Astrocyte (in vitro differentiated cells and primary cell): ENCODE data around the gene TGDS. TPM values are rescaled to one million over a fixed set of nuclear protein-coding genes. Genes with fewer than 3 reads are reported as not detected.

Source experiments
- DNase-seq: peaks from one replicate; pipeline ENCODE4 v3.0.0-alpha.2; 2010; ENCODE audit warnings: low read depth
- FAIRE-seq: peaks from 2 replicates; lab custom pipeline; 2011; peaks lifted over from hg19 to GRCh38; lab: Jason Lieb, UNC
- H2AFZ ChIP-seq: 2 replicates; pipeline ENCODE4 v1.6.0; 2012; ENCODE audit warnings: low read depth, low read length, inconsistent platforms
- H3K27ac ChIP-seq: 2 replicates; pipeline ENCODE4 v1.5.1; 2011; ENCODE audit warnings: low read depth, low read length, inconsistent platforms
- H3K27me3 ChIP-seq: 2 replicates; pipeline ENCODE4 v1.6.0; 2011; ENCODE audit warnings: low read length, inconsistent platforms; ENCODE audit not compliant: insufficient read depth
- H3K36me3 ChIP-seq: 2 replicates; pipeline ENCODE4 v1.5.1; 2011; ENCODE audit warnings: low read length, inconsistent platforms; ENCODE audit not compliant: insufficient read depth
- H3K4me1 ChIP-seq: 2 replicates; pipeline ENCODE4 v1.5.1; 2011; ENCODE audit warnings: low read length, inconsistent platforms; ENCODE audit not compliant: insufficient read depth
- H3K4me2 ChIP-seq: 2 replicates; pipeline ENCODE4 v1.6.0; 2012; ENCODE audit warnings: low read length, inconsistent platforms
- H3K4me3 ChIP-seq: 2 replicates; pipeline ENCODE4 v1.5.1; 2011; ENCODE audit warnings: low read depth, mild to moderate bottlenecking, low read length, inconsistent platforms; ENCODE audit not compliant: insufficient read depth
- H3K79me2 ChIP-seq: 2 replicates; pipeline ENCODE4 v1.6.0; 2012; ENCODE audit warnings: mild to moderate bottlenecking, low read length, inconsistent platforms; ENCODE audit not compliant: insufficient read depth
- H3K9ac ChIP-seq: 2 replicates; pipeline ENCODE4 v1.6.0; 2012; ENCODE audit warnings: mild to moderate bottlenecking, low read length, inconsistent platforms
- H3K9me3 ChIP-seq: 2 replicates; pipeline ENCODE4 v1.5.1; 2012; ENCODE audit warnings: low read depth, mild to moderate bottlenecking, low read length, inconsistent platforms; ENCODE audit not compliant: insufficient read depth
- H4K20me1 ChIP-seq: 2 replicates; pipeline ENCODE4 v1.6.0; 2012; ENCODE audit warnings: low read length, inconsistent platforms; ENCODE audit not compliant: insufficient read depth
- H3K27ac Mint-ChIP-seq: one replicate; pipeline ENCODE4 v1.8.0; 2021; ENCODE audit warnings: mild to moderate bottlenecking, mixed read lengths; ENCODE audit not compliant: unreplicated experiment
- H3K27me3 Mint-ChIP-seq: one replicate; pipeline ENCODE4 v1.8.0; 2021; ENCODE audit warnings: low read depth, mixed read lengths; ENCODE audit not compliant: unreplicated experiment
- H3K36me3 Mint-ChIP-seq: one replicate; pipeline ENCODE4 v1.8.0; 2021; ENCODE audit warnings: low read depth, mixed read lengths; ENCODE audit not compliant: unreplicated experiment
- H3K4me1 Mint-ChIP-seq: one replicate; pipeline ENCODE4 v1.8.0; 2021; ENCODE audit warnings: low read depth, mixed read lengths; ENCODE audit not compliant: unreplicated experiment
- H3K4me3 Mint-ChIP-seq: one replicate; pipeline ENCODE4 v1.8.0; 2021; ENCODE audit warnings: mild to moderate bottlenecking, moderate library complexity, mixed read lengths; ENCODE audit not compliant: unreplicated experiment
- H3K9me3 Mint-ChIP-seq: one replicate; pipeline ENCODE4 v1.8.0; 2021; ENCODE audit warnings: mild to moderate bottlenecking, mixed read lengths; ENCODE audit not compliant: unreplicated experiment
- EZH2 ChIP-seq: IDR thresholded peaks from 2 replicates; pipeline ENCODE4 v1.6.1; 2012; ENCODE audit warnings: mild to moderate bottlenecking, low read length, inconsistent platforms; ENCODE audit not compliant: insufficient read depth
- total RNA-seq: library from RNA; stranded (reverse); gene quantifications from 2 replicates; pipeline ENCODE4 v1.2.1, GENCODE V29; 2021
- TF ChIP-seq, protein P1 (sequence below): IDR thresholded peaks from 2 replicates; pipeline ENCODE4 v1.5.1; 2011; ENCODE audit warnings: low read depth, mild to moderate bottlenecking, inconsistent platforms, low read length, moderate library complexity; ENCODE audit not compliant: insufficient read depth

The TGDS gene
- total RNA-seq, 1 donor from 2014 or later, result 11.7 TPM

DNA sequence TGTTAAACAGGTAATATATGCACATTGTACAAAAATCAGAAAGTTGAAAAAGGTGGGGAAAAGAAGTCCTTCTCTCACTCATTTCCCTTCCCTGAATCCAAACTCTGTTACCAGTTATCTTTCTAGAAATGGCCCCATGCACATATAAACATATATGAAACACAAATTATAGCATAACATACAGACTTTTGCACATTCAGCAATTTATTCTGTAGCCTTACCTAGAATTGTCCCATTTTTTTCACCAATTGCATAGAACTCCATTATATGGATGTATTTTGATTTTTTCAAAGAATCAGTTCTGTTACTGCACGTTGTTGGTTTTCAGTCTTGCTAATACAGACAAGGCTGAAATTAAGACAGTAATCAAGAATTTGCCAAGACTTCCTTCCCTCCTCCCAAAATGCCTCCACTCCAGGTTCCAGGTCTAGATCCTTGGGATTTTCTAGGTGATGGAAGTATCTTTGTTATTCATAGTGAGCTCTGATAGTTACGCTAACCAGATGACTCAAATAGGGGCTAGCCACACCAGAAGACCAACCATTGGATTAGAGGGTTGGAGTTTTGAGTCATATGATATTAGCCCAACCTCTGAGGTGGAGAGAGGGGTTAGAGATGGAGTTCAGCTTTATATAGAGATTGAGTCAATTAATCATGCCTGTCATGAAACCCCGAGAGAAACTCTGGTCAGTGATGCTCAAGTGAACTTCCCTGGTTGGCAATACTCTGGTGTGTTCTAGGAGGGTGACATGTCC lies 36.5 kb upstream of the TGDS start:
- H3K79me2 ChIP-seq, result no peaks in the 10 kb centered on the region
- no peaks in the 10 kb centered on the region for H3K27me3 Mint-ChIP-seq
- peaks cover 12% of the 10 kb centered on the region for H3K36me3 Mint-ChIP-seq
- no peak overlapping the region for H3K27ac ChIP-seq
- H3K9ac ChIP-seq, result no peak overlapping the region
- no peak overlapping the region for H3K4me2 ChIP-seq
- no peak overlapping the region for H3K4me3 ChIP-seq
- TF ChIP-seq, protein P1, sequence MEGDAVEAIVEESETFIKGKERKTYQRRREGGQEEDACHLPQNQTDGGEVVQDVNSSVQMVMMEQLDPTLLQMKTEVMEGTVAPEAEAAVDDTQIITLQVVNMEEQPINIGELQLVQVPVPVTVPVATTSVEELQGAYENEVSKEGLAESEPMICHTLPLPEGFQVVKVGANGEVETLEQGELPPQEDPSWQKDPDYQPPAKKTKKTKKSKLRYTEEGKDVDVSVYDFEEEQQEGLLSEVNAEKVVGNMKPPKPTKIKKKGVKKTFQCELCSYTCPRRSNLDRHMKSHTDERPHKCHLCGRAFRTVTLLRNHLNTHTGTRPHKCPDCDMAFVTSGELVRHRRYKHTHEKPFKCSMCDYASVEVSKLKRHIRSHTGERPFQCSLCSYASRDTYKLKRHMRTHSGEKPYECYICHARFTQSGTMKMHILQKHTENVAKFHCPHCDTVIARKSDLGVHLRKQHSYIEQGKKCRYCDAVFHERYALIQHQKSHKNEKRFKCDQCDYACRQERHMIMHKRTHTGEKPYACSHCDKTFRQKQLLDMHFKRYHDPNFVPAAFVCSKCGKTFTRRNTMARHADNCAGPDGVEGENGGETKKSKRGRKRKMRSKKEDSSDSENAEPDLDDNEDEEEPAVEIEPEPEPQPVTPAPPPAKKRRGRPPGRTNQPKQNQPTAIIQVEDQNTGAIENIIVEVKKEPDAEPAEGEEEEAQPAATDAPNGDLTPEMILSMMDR, result no peak
- TF ChIP-seq EZH2, result no peak
- no peaks in the 10 kb centered on the region for H3K9me3 ChIP-seq
- H3K27me3 ChIP-seq, result no peaks in the 10 kb centered on the region
- peaks cover 2% of the 10 kb centered on the region for H3K36me3 ChIP-seq
- FAIRE-seq (no peak), DNase-seq (no peak)
- no peak overlapping the region for H3K4me3 Mint-ChIP-seq
- H3K27ac Mint-ChIP-seq, result no peak overlapping the region
- no peaks in the 10 kb centered on the region for H3K4me1 ChIP-seq
- peaks cover 2% of the 10 kb centered on the region for H3K9me3 Mint-ChIP-seq
- peaks cover 3% of the 10 kb centered on the region for H4K20me1 ChIP-seq
- H2AFZ ChIP-seq, result no peak overlapping the region
- H3K4me1 Mint-ChIP-seq, result no peaks in the 10 kb centered on the region

DNA sequence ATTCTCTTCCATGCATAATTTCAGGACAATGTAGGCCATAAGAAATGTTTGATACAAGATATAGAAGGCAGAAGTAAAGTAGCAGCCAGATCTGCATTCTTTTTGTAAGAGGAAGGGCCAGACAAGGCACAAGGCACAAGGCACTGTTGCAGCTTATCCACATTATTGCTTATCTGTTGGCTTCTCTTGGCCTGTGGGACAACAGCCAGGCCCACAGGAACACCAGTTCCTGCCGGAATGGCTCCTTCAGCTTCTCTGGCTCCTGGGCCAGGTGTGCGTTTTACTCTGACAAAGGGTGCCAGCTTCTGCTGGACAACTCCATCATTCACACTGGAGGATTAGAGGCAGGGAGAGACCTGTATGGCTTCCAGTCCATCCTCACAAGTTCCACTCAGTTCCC lies 34.9 kb upstream of the TGDS start:
- no peaks in the 10 kb centered on the region for H3K9me3 ChIP-seq
- Mint-ChIP-seq H3K4me1 (no peaks in the 10 kb centered on the region), H3K4me3 (no peak overlapping the region), H3K27ac (no peak overlapping the region), H3K36me3 (peaks cover 15% of the 10 kb centered on the region), H3K9me3 (no peaks in the 10 kb centered on the region), H3K27me3 (no peaks in the 10 kb centered on the region)
- H4K20me1 ChIP-seq, result peaks cover 3% of the 10 kb centered on the region
- no peak overlapping the region for H3K4me2 ChIP-seq
- no peak for FAIRE-seq
- no peak overlapping the region for H2AFZ ChIP-seq
- DNase-seq, result no peak
- H3K27me3 ChIP-seq, result no peaks in the 10 kb centered on the region
- no peaks in the 10 kb centered on the region for H3K79me2 ChIP-seq
- no peaks in the 10 kb centered on the region for H3K4me1 ChIP-seq
- no peak overlapping the region for H3K27ac ChIP-seq
- TF ChIP-seq, protein P1, result no peak
- H3K36me3 ChIP-seq, result peaks cover 6% of the 10 kb centered on the region
- no peak overlapping the region for H3K9ac ChIP-seq
- H3K4me3 ChIP-seq, result no peak overlapping the region

DNA sequence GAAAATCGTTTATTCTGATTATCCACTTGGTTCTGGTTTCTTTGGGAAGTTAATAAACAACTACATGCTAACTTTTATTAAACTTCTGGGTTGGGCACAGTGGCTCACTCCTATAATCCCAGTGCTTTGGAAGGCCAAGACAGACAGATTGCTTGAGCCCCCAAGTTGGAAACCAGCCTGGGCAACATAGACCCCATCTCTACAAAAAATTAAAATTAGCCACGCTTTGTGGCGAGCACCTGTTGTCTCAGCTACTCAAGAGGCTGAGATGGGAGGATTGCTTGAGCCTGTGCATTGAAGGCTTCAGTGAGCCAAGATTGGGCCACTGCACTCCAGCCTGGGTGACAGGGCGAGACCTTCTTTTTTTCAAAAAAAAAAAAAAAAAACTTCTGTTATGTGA lies 27.4 kb upstream of the TGDS start:
- Mint-ChIP-seq H3K27ac (no peak overlapping the region), H3K36me3 (peaks cover 4% of the 10 kb centered on the region), H3K9me3 (no peaks in the 10 kb centered on the region), H3K4me3 (no peak overlapping the region), H3K27me3 (no peaks in the 10 kb centered on the region), H3K4me1 (no peaks in the 10 kb centered on the region)
- DNase-seq (no peak), FAIRE-seq (no peak)
- H2AFZ ChIP-seq, result no peak overlapping the region
- no peaks in the 10 kb centered on the region for H3K9me3 ChIP-seq
- H3K4me3 ChIP-seq, result no peak overlapping the region
- no peaks in the 10 kb centered on the region for H3K27me3 ChIP-seq
- no peak overlapping the region for H3K27ac ChIP-seq
- TF ChIP-seq, protein P1, result no peak
- TF ChIP-seq EZH2, result no peak
- no peak overlapping the region for H3K9ac ChIP-seq
- H3K4me1 ChIP-seq, result no peaks in the 10 kb centered on the region
- H3K36me3 ChIP-seq, result peaks cover 28% of the 10 kb centered on the region
- H3K79me2 ChIP-seq, result no peaks in the 10 kb centered on the region
- H3K4me2 ChIP-seq, result no peak overlapping the region
- peaks cover 16% of the 10 kb centered on the region for H4K20me1 ChIP-seq
